ENCODE data around the gene TOR1A. TPM values are rescaled to one million over a fixed set of nuclear protein-coding genes. Genes with fewer than 3 reads are reported as not detected.

Gene TOR1A
- total RNA-seq, 1 experiment from 2014 or later = 36.3 TPM

- no TSS peak for BruUV-seq (replicated peaks)
- H3K4me1 Mint-ChIP-seq (ENCODE audit: low read depth, unreplicated experiment) = no peaks in the 10 kb centered on the region
- H3K9me3 Mint-ChIP-seq (ENCODE audit: low read depth, unreplicated experiment) = no peaks in the 10 kb centered on the region
- H3K27ac Mint-ChIP-seq (ENCODE audit: unreplicated experiment) = no peak overlapping the region
- CTCF ChIA-PET = no interaction called here
- H3K27me3 Mint-ChIP-seq (ENCODE audit: unreplicated experiment) = no peaks in the 10 kb centered on the region
- H3K36me3 Mint-ChIP-seq (ENCODE audit: insufficient read depth, unreplicated experiment) = no peaks in the 10 kb centered on the region
- intact Hi-C loops (cut with micrococcal nuclease; ENCODE audit: unreplicated experiment) = no loop called here
- H3K4me3 Mint-ChIP-seq (ENCODE audit: low read depth, unreplicated experiment) = no peak overlapping the region
- DNase-seq = no peak
- no peak for TF ChIP-seq CTCF (IDR thresholded peaks at IDR 0.05; ENCODE audit: unreplicated experiment)
Measured at GRCh38 chr9:129853614-129854013, 29.7 kb upstream of the TOR1A start.

DNA sequence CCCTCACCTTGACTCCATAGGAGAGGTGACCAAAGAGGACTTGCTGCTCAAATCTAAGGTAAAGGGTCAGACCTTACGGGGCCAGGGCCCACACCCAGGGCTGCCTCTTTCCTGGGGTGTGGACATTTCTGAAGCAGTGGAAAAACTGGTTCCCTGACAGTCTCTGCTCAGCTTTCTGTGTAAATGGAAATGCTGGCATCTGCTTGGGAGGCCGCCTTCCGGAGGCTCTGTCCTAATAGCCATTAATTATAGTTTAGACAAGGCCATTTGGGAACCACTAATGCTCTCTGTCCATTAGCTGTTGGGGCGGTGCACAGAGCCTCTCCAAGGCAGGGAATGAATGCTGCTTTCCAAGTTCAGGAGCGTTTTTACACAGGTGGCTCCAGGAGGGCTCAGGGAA is 28.6 kb upstream of the TOR1A start:
- no TSS peak for BruUV-seq (replicated peaks)
- no peaks in the 10 kb centered on the region for H3K27me3 Mint-ChIP-seq (ENCODE audit: unreplicated experiment)
- H3K4me3 Mint-ChIP-seq (ENCODE audit: low read depth, unreplicated experiment) = no peak overlapping the region
- no peak for TF ChIP-seq CTCF (IDR thresholded peaks at IDR 0.05; ENCODE audit: unreplicated experiment)
- H3K36me3 Mint-ChIP-seq (ENCODE audit: insufficient read depth, unreplicated experiment) = no peaks in the 10 kb centered on the region
- CTCF ChIA-PET = no interaction called here
- no peaks in the 10 kb centered on the region for H3K9me3 Mint-ChIP-seq (ENCODE audit: low read depth, unreplicated experiment)
- no peaks in the 10 kb centered on the region for H3K4me1 Mint-ChIP-seq (ENCODE audit: low read depth, unreplicated experiment)
- DNase-seq = no peak
- no peak overlapping the region for H3K27ac Mint-ChIP-seq (ENCODE audit: unreplicated experiment)
- intact Hi-C loops (cut with micrococcal nuclease; ENCODE audit: unreplicated experiment) = no loop called here

- H3K27ac Mint-ChIP-seq (ENCODE audit: unreplicated experiment) = no peak overlapping the region
- no peaks in the 10 kb centered on the region for H3K36me3 Mint-ChIP-seq (ENCODE audit: insufficient read depth, unreplicated experiment)
- no peaks in the 10 kb centered on the region for H3K4me1 Mint-ChIP-seq (ENCODE audit: low read depth, unreplicated experiment)
- H3K9me3 Mint-ChIP-seq (ENCODE audit: low read depth, unreplicated experiment) = no peaks in the 10 kb centered on the region
- no peak for TF ChIP-seq CTCF (IDR thresholded peaks at IDR 0.05; ENCODE audit: unreplicated experiment)
- no peaks in the 10 kb centered on the region for H3K27me3 Mint-ChIP-seq (ENCODE audit: unreplicated experiment)
- CTCF ChIA-PET = no interaction called here
- BruUV-seq (replicated peaks) = no TSS peak
- DNase-seq = no peak
- H3K4me3 Mint-ChIP-seq (ENCODE audit: low read depth, unreplicated experiment) = no peak overlapping the region
- intact Hi-C loops (cut with micrococcal nuclease; ENCODE audit: unreplicated experiment) = no loop called here
Measured at GRCh38 chr9:129851821-129852220, 27.9 kb upstream of the TOR1A start.

GRCh38 chr9:129850821-129851550 is 27.1 kb upstream of the TOR1A start:
- TF ChIP-seq CTCF (IDR thresholded peaks at IDR 0.05; ENCODE audit: unreplicated experiment) = no peak
- no TSS peak for BruUV-seq (replicated peaks)
- DNase-seq = no peak
- Mint-ChIP-seq H3K9me3 (ENCODE audit: low read depth, unreplicated experiment) (no peaks in the 10 kb centered on the region), H3K27ac (ENCODE audit: unreplicated experiment) (no peak overlapping the region), H3K4me3 (ENCODE audit: low read depth, unreplicated experiment) (no peak overlapping the region), H3K27me3 (ENCODE audit: unreplicated experiment) (no peaks in the 10 kb centered on the region), H3K36me3 (ENCODE audit: insufficient read depth, unreplicated experiment) (no peaks in the 10 kb centered on the region), H3K4me1 (ENCODE audit: low read depth, unreplicated experiment) (no peaks in the 10 kb centered on the region)
- CTCF ChIA-PET = interaction anchor here (0.7 kb wide), 1 partner anchor 747 kb away, joined by 3 read pairs; no protein-coding TSS in a partner anchor
- intact Hi-C loops (cut with micrococcal nuclease; ENCODE audit: unreplicated experiment) = no loop called here

Data from Calu3 (cell line).